Mammary epithelial cell (primary cell): ENCODE results near the gene PTPN7.

ENCODE experiments used
- EZH2 ChIP-seq: IDR thresholded peaks from 2 replicates; pipeline ENCODE4 v1.6.1; 2012; ENCODE audit warnings: low read length, inconsistent platforms, borderline replicate concordance
- TF ChIP-seq, protein P1 (sequence below), 2 donors: IDR thresholded peaks in 1 of 2; conservative IDR thresholded peaks in 1 of 2; 2 replicates each; pipeline ENCODE4 v1.5.1; 2011 to 2012; ENCODE audit warnings: inconsistent platforms in 2 of 2, low read length in 2 of 2, mild to moderate bottlenecking in 2 of 2, control low read depth in 1 of 2, low read depth in 1 of 2; ENCODE audit not compliant: insufficient read depth in 1 of 2; ENCODE audit errors: extremely low read depth in 1 of 2

- TF ChIP-seq, protein P1, sequence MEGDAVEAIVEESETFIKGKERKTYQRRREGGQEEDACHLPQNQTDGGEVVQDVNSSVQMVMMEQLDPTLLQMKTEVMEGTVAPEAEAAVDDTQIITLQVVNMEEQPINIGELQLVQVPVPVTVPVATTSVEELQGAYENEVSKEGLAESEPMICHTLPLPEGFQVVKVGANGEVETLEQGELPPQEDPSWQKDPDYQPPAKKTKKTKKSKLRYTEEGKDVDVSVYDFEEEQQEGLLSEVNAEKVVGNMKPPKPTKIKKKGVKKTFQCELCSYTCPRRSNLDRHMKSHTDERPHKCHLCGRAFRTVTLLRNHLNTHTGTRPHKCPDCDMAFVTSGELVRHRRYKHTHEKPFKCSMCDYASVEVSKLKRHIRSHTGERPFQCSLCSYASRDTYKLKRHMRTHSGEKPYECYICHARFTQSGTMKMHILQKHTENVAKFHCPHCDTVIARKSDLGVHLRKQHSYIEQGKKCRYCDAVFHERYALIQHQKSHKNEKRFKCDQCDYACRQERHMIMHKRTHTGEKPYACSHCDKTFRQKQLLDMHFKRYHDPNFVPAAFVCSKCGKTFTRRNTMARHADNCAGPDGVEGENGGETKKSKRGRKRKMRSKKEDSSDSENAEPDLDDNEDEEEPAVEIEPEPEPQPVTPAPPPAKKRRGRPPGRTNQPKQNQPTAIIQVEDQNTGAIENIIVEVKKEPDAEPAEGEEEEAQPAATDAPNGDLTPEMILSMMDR (conservative IDR thresholded peaks at IDR 0.05 in 1 of 2, IDR thresholded peaks at IDR 0.05 in 1 of 2; ENCODE audit: extremely low read depth in 1 of 2, insufficient read depth in 1 of 2, low read depth in 1 of 2, low read length in 2 of 2) = no peak
- no peak for TF ChIP-seq EZH2
These were observed 2.5 kb downstream of the PTPN7 start for GRCh38 chr1:202157945-202158344.
